ENCODE measurements around the gene CXCR5. TPM values are rescaled to one million over a fixed set of nuclear protein-coding genes. Genes with fewer than 3 reads are reported as not detected.

The CXCR5 gene
- total and polyA plus RNA-seq, 8 donors, result 0.06 to 0.20 (median 0.12) TPM

GRCh38 chr11:118929501-118930093 is 45.9 kb downstream of the CXCR5 start:
- ATAC-seq, result peak; percentile 59 to 71 (median 66)
- H3K27ac ChIP-seq, result peak overlapping the region; percentile 92 to 99 (median 97)
- H3K4me1 ChIP-seq, result peaks cover 0 to 15% (median 5%) of the 10 kb centered on the region in 3 donors
- FAIRE-seq, result no peak
- intact Hi-C loops (cut with DNase I), result no loop called here
- H3K36me3 ChIP-seq, result no peaks in the 10 kb centered on the region
- WGBS, 2 donors, result 0% methylated on average over 18 to 24 of the region's 26 CpGs
- H3K9me3 ChIP-seq, result no peaks in the 10 kb centered on the region
- TF ChIP-seq CTCF (IDR thresholded peaks at IDR 0.05), result no peak
- peak; percentile 82 to 95 (median 92) for DNase-seq
- H3K27me3 ChIP-seq, result no peaks in the 10 kb centered on the region
- H3K4me3 ChIP-seq, result peak overlapping the region; percentile 39 to 70 (median 61)

- Histone ChIP-seq H3K27ac (peak overlapping the region; percentile 92 to 99 (median 97)), H3K36me3 (no peaks in the 10 kb centered on the region), H3K9me3 (no peaks in the 10 kb centered on the region), H3K4me1 (peaks cover 0 to 15% (median 5%) of the 10 kb centered on the region in 3 donors), H3K27me3 (no peaks in the 10 kb centered on the region), H3K4me3 (peak overlapping the region; percentile 39 to 70 (median 61))
- intact Hi-C loops (cut with DNase I), result no loop called here
- DNase-seq (peak; percentile 94 to 97 (median 96)), ATAC-seq (peak; percentile 61 to 75 (median 71)), FAIRE-seq (no peak)
- WGBS, 2 donors, result 1 to 2% methylated on average over 20 of the region's 20 CpGs
- TF ChIP-seq CTCF (IDR thresholded peaks at IDR 0.05), result peak; percentile 91 to 98 (median 96)
Measured at GRCh38 chr11:118930094-118930712, 46.5 kb downstream of the CXCR5 start.

- no peak for ATAC-seq
- intact Hi-C loops (cut with DNase I), result no loop called here
- no peak for TF ChIP-seq CTCF (IDR thresholded peaks at IDR 0.05)
- no peak for DNase-seq
- Histone ChIP-seq H3K27me3 (no peaks in the 10 kb centered on the region), H3K4me3 (no peak overlapping the region), H3K9me3 (no peaks in the 10 kb centered on the region), H3K4me1 (peaks cover 0 to 15% (median 5%) of the 10 kb centered on the region in 3 donors), H3K36me3 (no peaks in the 10 kb centered on the region), H3K27ac (no peak overlapping the region)
- FAIRE-seq, result no peak
Measured at GRCh38 chr11:118931571-118931970, 47.9 kb downstream of the CXCR5 start.

- H3K27me3 ChIP-seq, result no peaks in the 10 kb centered on the region
- FAIRE-seq (no peak), ATAC-seq (no peak), DNase-seq (peak in 2 of 6 donors; percentile 47 to 49)
- intact Hi-C loops (cut with DNase I), result no loop called here
- no peaks in the 10 kb centered on the region for H3K9me3 ChIP-seq
- no peak for TF ChIP-seq CTCF (IDR thresholded peaks at IDR 0.05)
- H3K27ac ChIP-seq, result peak overlapping the region in 3 of 4 donors; percentile 4 to 56 (median 28)
- H3K36me3 ChIP-seq, result no peaks in the 10 kb centered on the region
- 15% methylated on average over 4 of the region's 4 CpGs for WGBS, 2 donors
- H3K4me3 ChIP-seq, result no peak overlapping the region
- H3K4me1 ChIP-seq, result peaks cover 0 to 11% (median 0%) of the 10 kb centered on the region in 3 donors
Measured at GRCh38 chr11:118933486-118933885, 49.8 kb downstream of the CXCR5 start.

GRCh38 chr11:118935376-118935775 is 51.7 kb downstream of the CXCR5 start:
- ATAC-seq (no peak), FAIRE-seq (no peak), DNase-seq (no peak)
- 82 to 87% methylated on average over 8 of the region's 8 CpGs for WGBS, 2 donors
- Histone ChIP-seq H3K27ac (no peak overlapping the region), H3K4me1 (peaks cover 0 to 10% (median 0%) of the 10 kb centered on the region in 3 donors), H3K4me3 (no peak overlapping the region), H3K9me3 (no peaks in the 10 kb centered on the region), H3K36me3 (no peaks in the 10 kb centered on the region), H3K27me3 (no peaks in the 10 kb centered on the region)
- TF ChIP-seq CTCF (IDR thresholded peaks at IDR 0.05), result no peak
- intact Hi-C loops (cut with DNase I), result no loop called here
